Stimulated activated effector memory CD8-positive, alpha-beta T cell treated with anti-CD3 and anti-CD28 coated beads, Interleukin-12 subunit alpha, Interleukin-12 subunit beta, amount 100 ng/mL, for 72 hours (primary cell): ENCODE measurements around the gene RFTN2.
"Not testable (repeated sequence)": the region's sequence is repeated elsewhere in the genome, so short reads cannot be mapped to it uniquely, and the experiment has no call there.

Experiments
- ATAC-seq: fragments of 150-1000 bp; cut with Tn5 transposase; 2 replicates; pipeline ENCODE4 v1.10.0; 2021
- DNase-seq, 2 donors: peaks; one replicate each; pipeline ENCODE4 v3.0.0; 2021 to 2022; ENCODE audit warnings: low spot score in 2 of 2
- H3K27ac Mint-ChIP-seq: one replicate; pipeline ENCODE4 v1.8.0; 2022; ENCODE audit warnings: mild to moderate bottlenecking, mixed read lengths
- H3K36me3 Mint-ChIP-seq: one replicate; pipeline ENCODE4 v1.8.0; 2022; ENCODE audit warnings: mild to moderate bottlenecking, mixed read lengths
- H3K4me1 Mint-ChIP-seq: one replicate; pipeline ENCODE4 v1.8.0; 2022; ENCODE audit warnings: mixed read lengths
- H3K4me3 Mint-ChIP-seq: one replicate; pipeline ENCODE4 v1.8.0; 2022; ENCODE audit warnings: mild to moderate bottlenecking, mixed read lengths
- H3K9me3 Mint-ChIP-seq: one replicate; pipeline ENCODE4 v1.8.0; 2022; ENCODE audit warnings: mixed read lengths

RFTN2 gene

DNA sequence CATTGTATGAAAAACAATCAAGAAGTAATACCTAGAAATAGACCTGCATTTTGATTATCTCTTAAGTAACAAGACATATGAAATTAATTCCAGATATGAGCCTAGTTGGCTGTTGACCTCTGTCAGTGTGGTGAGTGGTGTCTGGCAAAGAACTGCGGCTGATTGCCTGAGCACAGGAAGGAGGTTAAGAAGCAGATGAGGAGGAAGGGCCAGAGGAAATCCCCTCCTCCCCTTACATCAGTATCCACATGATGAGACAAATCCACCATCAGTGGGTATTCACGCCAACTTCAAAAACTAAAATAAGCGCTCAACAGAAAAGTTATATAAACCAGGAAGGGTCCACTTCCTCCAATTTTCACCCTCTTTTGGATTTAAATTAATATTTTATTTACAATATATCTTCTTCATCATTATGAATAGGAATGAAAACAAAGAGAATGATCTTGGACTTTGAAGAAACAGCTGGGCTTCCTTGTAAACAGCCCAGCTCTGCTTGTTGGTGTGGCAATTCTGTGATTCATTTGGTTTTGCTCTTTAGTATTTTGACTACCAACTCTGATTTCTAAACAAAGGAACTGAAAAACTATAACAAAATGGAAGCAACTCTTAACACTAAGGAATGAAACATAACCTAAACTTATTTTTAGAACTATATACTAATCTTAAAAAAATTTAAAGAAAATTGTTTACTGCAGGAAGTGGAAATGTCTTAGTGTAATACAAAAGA is 27.3 kb downstream of the RFTN2 start:
- H3K9me3 Mint-ChIP-seq, result no peaks in the 10 kb centered on the region
- no peak overlapping the region for H3K4me3 Mint-ChIP-seq
- H3K4me1 Mint-ChIP-seq, result no peaks in the 10 kb centered on the region
- H3K27ac Mint-ChIP-seq, result no peak overlapping the region
- ATAC-seq (no peak), DNase-seq (no peak)
- H3K36me3 Mint-ChIP-seq, result no peaks in the 10 kb centered on the region

DNA sequence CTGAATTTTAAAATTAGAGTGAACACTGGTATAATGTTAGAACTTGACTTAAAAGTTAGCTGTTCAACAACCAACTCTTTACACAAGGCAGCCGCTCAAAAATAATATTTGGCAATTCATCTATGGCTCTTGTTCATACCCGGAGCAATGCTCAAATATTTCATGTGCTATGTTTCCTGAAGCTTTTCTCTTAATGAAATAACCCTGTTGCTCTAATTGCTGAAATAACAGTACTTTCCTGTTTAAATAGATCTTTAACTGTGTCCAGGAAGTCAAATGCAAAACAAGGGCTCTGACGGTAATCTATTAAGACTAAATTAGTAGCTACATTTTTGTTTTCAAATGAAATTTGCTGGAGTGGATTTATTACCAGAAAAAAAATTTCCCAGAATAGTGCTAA is 33.7 kb downstream of the RFTN2 start:
- no peak for ATAC-seq
- H3K27ac Mint-ChIP-seq, result no peak overlapping the region

DNA sequence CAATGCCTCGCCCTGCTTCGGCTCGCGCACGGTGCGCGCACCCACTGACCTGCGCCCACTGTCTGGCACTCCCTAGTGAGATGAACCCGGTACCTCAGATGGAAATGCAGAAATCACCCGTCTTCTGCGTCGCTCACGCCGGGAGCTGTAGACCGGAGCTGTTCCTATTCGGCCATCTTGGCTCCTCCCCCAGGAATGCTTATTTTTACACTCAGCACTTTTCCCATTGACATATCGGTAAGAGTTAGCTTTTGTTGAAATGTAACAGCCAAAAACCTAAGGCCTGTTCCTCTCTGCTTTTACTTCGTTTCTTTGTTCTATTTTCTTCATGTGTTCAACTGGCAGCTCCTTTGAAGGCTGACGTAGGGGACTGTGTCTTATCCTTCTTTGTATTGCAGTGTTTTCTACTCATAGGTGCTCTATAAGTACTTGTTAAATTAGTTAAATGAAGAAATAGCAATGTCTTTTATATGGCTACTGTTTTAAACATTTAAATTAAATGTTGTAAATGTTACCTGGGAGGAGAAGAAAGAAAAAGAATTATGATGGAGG is 34.7 kb downstream of the RFTN2 start:
- DNase-seq, H3K9me3 Mint-ChIP-seq, H3K4me1 Mint-ChIP-seq, H3K36me3 Mint-ChIP-seq: not testable (repeated sequence)
- ATAC-seq, result peak; percentile 48
- Mint-ChIP-seq H3K4me3 (peak overlapping the region; percentile 63), H3K27ac (peak overlapping the region; percentile 23)

More for the DNA sequence above, 33.7 kb downstream of the RFTN2 start:
- no peaks in the 10 kb centered on the region for H3K36me3 Mint-ChIP-seq
- peaks cover 4% of the 10 kb centered on the region for H3K4me1 Mint-ChIP-seq
- DNase-seq, result no peak
- H3K4me3 Mint-ChIP-seq, result no peak overlapping the region
- H3K9me3 Mint-ChIP-seq, result no peaks in the 10 kb centered on the region

GRCh38 chr2:197633109-197633657 is 42.2 kb downstream of the RFTN2 start:
- no peak for ATAC-seq
- H3K36me3 Mint-ChIP-seq, result no peaks in the 10 kb centered on the region
- no peak for DNase-seq
- H3K4me3 Mint-ChIP-seq, result no peak overlapping the region
- H3K9me3 Mint-ChIP-seq, result peaks cover 8% of the 10 kb centered on the region
- H3K27ac Mint-ChIP-seq, result no peak overlapping the region
- no peaks in the 10 kb centered on the region for H3K4me1 Mint-ChIP-seq

DNA sequence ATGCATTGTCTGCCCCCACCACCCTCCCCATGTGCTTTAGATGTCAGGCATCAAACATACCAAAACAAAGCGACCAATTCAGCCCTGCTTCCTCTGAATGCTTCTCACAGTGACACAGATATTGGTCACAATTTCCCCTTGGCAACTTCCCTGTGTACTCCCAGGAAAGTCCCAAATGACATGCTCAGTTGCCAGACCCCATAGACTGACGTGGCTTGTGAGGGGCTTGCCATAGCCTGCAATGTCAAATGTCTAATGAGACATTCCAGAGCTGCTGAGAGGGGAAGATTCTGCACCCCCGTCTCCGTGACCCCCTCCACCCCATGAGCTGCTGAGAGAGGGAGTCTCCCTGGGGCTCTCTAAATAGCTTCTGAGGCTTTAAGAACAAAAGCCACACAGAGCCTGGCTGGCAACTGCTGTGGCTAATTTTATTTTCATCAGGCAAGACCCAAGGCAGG is 47.3 kb downstream of the RFTN2 start:
- DNase-seq (no peak), ATAC-seq (peak; percentile 24)
- Mint-ChIP-seq H3K27ac (no peak overlapping the region), H3K4me3 (no peak overlapping the region), H3K9me3 (peaks cover 4% of the 10 kb centered on the region), H3K36me3 (no peaks in the 10 kb centered on the region), H3K4me1 (no peaks in the 10 kb centered on the region)

GRCh38 chr2:197626965-197627625 is 48.3 kb downstream of the RFTN2 start:
- no peaks in the 10 kb centered on the region for H3K36me3 Mint-ChIP-seq
- no peaks in the 10 kb centered on the region for H3K9me3 Mint-ChIP-seq
- no peaks in the 10 kb centered on the region for H3K4me1 Mint-ChIP-seq
- H3K27ac Mint-ChIP-seq, result no peak overlapping the region
- H3K4me3 Mint-ChIP-seq, result no peak overlapping the region
- DNase-seq, result no peak
- ATAC-seq, result no peak

DNA sequence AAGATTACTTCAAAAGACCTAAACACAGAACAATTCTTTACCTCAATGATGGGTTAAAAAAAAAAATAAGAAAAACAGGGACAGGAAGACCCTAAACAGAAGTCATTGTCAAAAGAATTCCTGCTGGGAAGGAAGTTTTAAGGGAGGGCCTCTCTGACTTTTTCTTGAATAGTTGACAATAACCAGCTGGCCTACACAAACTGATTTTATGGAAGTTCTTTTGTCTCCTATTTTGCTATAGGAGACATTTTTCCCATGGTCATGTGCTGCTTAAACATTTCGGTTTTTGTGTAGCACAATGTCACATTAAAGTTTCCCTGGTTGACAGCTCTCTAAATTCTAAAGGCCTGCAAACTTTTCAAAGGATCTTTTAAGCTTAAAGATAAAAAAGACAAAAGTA is 55.3 kb downstream of the RFTN2 start:
- no peaks in the 10 kb centered on the region for H3K9me3 Mint-ChIP-seq
- no peaks in the 10 kb centered on the region for H3K36me3 Mint-ChIP-seq
- no peaks in the 10 kb centered on the region for H3K4me1 Mint-ChIP-seq
- ATAC-seq (no peak), DNase-seq (no peak)
- no peak overlapping the region for H3K27ac Mint-ChIP-seq
- no peak overlapping the region for H3K4me3 Mint-ChIP-seq

GRCh38 chr2:197615016-197615652 is 60.3 kb downstream of the RFTN2 start:
- ATAC-seq, result peak; percentile 36
- Mint-ChIP-seq H3K9me3 (peaks cover 4% of the 10 kb centered on the region), H3K36me3 (no peaks in the 10 kb centered on the region), H3K4me3 (no peak overlapping the region), H3K27ac (no peak overlapping the region), H3K4me1 (no peaks in the 10 kb centered on the region)
- no peak for DNase-seq

GRCh38 chr2:197614532-197614931 is 60.9 kb downstream of the RFTN2 start:
- Mint-ChIP-seq H3K27ac (no peak overlapping the region), H3K36me3 (no peaks in the 10 kb centered on the region), H3K9me3 (peaks cover 4% of the 10 kb centered on the region), H3K4me1 (no peaks in the 10 kb centered on the region), H3K4me3 (no peak overlapping the region)
- DNase-seq (no peak), ATAC-seq (no peak)

- ATAC-seq, result no peak
- Mint-ChIP-seq H3K27ac (no peak overlapping the region), H3K4me3 (no peak overlapping the region), H3K4me1 (no peaks in the 10 kb centered on the region), H3K9me3 (peaks cover 4% of the 10 kb centered on the region), H3K36me3 (no peaks in the 10 kb centered on the region)
- no peak for DNase-seq
Observed at GRCh38 chr2:197613509-197613987, 61.8 kb downstream of the RFTN2 start.

DNA sequence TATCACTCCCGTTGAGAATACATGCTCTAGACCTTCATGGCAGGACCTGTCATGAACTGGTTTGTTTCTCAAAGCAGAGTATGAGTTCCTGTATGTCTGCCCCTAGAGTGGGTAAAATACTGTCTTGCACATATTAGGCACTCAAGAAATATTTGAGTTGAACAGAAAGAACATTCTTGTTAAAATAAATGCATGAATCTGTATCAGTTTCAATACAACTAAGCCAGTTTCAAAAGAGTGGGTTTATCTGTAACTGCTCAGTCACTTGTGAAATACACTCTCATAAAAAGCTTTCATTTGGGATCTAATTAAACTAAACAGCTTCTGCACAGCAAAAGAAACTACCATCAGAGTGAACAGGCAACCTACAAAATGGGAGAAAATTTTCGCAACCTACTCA is 69.2 kb downstream of the RFTN2 start:
- Mint-ChIP-seq H3K4me1 (peaks cover 8% of the 10 kb centered on the region), H3K4me3 (no peak overlapping the region), H3K9me3 (no peaks in the 10 kb centered on the region), H3K27ac (peak overlapping the region; percentile 72), H3K36me3 (no peaks in the 10 kb centered on the region)
- DNase-seq, result no peak
- peak; percentile 90 for ATAC-seq

DNA sequence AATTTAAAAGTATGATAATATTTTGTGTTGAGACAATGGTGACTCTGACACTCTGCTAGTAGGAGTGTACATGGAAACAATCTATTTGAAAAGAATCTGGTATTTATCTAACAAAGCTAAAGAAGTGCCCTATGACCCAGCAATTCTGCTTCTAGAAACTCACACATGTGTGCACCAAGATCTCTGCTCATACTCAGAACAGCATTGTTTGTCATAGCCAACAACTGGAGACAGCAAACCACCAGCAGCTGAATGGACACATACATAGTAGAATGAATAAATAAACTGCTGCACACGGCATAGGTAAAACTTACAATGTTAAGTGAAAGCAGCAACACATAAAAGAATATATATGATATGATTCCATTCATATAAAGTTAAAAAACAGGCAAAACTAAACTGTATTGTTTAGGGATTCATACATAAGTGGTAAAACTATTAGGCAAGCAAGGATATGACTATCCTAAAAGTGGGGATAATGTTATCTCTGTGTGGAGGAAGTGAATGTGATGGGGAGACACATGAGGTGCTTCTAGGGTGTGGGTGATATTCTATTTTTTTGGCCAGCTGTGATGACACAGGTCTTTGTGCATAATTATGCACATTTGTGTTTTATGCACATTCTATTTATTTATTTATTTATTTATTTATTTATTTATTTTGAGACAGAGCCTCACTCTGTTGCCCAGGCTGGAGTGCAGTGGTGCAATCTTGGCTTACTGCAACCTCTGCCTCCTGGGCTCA is 71.1 kb downstream of the RFTN2 start:
- DNase-seq (no peak), ATAC-seq (peak; percentile 73)
- H3K9me3 Mint-ChIP-seq, result no peaks in the 10 kb centered on the region
- H3K4me3 Mint-ChIP-seq, result no peak overlapping the region
- H3K27ac Mint-ChIP-seq, result no peak overlapping the region
- H3K4me1 Mint-ChIP-seq, result peaks cover 11% of the 10 kb centered on the region
- no peaks in the 10 kb centered on the region for H3K36me3 Mint-ChIP-seq

DNA sequence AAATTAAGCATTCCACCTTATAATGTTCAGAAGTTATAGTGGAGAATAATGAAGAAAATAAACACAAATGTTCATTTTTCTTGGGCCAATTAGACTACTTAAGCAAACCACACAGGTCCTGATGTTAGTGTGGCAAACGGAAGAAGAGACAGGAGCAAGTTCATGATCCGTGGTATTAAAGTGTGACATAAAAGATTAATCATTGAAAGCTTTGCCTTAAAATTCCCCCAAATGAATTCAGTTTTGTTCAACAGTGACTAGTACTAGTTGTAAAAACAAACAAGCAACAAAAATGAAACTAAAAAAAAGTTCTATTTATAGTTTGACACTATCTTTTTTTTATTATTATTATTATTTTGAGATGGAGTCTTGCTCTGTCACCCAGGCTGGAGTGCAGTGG is 73.7 kb downstream of the RFTN2 start:
- DNase-seq (no peak), ATAC-seq (no peak)
- Mint-ChIP-seq H3K9me3 (no peaks in the 10 kb centered on the region), H3K36me3 (no peaks in the 10 kb centered on the region), H3K27ac (no peak overlapping the region), H3K4me1 (peaks cover 14% of the 10 kb centered on the region), H3K4me3 (no peak overlapping the region)

GRCh38 chr2:197600306-197600705 is 75.1 kb downstream of the RFTN2 start:
- Mint-ChIP-seq H3K36me3 (no peaks in the 10 kb centered on the region), H3K9me3 (no peaks in the 10 kb centered on the region), H3K4me1 (peaks cover 6% of the 10 kb centered on the region), H3K4me3 (no peak overlapping the region), H3K27ac (no peak overlapping the region)
- DNase-seq (no peak), ATAC-seq (no peak)
